HK-2 (cell line): Measurements from ENCODE around the gene KLHL33.

ENCODE experiments used
- DNase-seq: peaks from one replicate; pipeline ENCODE4 v3.0.0-alpha.2; 2018; ENCODE audit not compliant: unreplicated experiment

Gene KLHL33

DNA sequence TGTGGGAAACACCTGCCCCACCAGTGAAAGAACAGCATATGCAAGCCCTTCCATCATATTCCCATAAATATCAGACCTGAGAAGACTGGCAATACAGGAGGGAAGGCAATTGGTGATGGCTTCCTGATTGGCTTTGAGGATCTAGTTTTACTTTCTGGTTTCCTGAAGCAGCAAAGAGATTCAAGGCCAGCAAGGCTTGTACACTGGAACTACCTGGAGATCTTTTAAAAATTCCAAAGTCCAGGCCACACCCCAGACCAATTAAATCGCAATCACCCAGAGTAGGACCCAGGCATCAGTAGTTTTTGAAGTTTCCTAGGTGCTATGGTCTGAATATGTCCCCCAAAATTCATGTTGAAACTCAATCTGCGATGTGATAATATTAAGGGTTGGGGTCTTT, 19.7 kb downstream of the KLHL33 start:
- DNase-seq, result no peak

DNA sequence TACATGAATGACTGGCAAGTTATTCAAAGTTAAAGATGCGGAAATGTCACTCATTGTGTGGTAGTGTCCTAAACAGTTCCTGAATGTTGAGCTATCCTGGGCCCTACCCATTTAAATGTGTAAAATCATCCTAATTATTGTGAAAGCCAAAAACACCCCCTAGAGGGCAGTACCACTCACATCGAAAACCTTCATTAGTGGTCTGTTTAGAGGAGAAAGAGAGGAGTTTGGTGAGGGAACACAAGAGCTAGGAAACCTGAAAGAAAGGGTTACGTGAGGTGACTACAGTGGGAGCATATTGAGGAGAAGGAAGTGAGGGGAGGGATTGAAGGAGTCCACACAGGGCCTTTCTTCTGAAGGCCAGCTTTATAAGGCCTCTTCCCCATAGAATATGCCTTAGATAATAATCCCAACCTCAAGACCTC, 20.2 kb downstream of the KLHL33 start:
- DNase-seq, result no peak

DNA sequence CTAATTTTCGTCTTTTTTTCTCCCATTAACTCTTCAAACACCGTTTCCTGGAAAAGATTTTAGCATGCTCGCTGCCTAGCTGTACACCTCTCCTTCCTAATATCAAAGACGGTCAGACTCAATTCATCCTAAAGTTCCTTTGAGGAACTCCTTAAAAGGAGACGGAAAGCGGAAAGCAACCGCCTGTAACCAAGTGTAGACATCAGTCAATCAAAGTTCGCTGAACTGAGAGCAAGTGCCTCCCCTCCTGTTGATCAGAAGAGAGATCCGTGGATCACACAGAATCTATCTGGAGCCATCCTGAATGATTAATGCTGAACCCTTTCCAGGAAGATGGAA, 22.3 kb downstream of the KLHL33 start:
- DNase-seq, result peak; percentile 35

DNA sequence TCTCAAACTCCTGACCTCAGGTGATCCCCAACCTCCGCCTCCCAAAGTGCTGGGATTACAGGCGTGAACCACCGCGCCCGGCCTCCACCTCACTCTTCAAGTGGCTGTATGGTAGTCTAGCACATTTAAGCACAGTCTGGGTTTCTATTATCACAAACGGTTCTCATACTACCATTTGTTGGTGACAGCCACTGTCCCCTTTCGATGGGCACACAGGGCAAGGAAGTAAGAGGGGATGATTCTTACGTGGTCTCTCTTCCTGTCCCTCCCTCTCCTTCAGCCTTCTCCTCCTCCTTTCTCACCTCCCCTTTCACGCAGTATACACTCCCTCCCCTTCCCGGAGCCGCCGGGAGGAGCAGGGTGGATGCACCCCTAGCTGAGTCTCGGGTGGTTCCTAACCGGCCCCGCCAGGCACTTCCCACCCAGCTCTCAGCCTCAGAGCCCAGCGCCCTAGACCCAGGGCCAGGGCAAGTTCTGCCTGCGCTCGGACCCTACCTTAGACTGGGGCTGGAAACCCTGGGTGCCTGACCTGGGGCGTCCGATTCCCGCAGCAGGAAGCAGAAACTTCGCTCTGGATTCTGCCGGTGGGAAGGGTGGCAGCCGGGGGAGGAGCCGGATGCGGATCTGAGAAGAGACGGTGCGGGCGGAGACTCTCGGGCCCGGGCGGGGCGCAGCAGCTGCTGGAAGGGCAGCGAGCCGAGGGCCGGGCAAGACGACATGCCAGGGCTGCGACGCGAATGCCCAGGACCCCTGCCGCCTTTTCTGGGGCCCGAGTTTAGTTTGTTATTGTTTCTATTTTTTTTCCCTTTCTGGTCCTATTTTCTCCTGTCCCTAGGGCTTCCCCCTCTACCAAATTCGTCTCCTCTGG, 22.9 kb downstream of the KLHL33 start, which contains the start of gene TEP1:
Gene TEP1 (minus strand): TSS at position 626 of the 868 bp plus-strand sequence. CDS start 5,062 bp downstream, outside the sequence.
- DNase-seq, result peak; percentile 89

DNA sequence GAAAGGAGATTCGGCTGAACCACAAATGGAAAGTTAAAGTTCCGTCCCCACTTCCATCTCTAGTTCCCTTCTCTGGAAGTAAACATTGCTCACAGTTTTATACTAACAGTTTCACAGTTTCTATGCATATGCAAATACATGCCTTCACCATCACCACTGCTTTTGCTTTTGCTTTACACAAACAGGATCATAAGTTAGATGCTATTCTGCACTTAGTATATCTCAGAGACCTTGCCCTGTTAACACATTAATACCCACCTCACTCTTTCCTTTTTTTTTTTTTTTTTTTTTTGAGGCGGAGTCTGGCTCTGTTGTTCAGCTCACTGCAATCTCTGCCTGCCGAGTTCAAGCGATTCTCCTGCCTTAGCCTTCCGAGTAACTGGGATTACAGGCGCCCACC, 23.6 kb downstream of the KLHL33 start:
- DNase-seq, result no peak

DNA sequence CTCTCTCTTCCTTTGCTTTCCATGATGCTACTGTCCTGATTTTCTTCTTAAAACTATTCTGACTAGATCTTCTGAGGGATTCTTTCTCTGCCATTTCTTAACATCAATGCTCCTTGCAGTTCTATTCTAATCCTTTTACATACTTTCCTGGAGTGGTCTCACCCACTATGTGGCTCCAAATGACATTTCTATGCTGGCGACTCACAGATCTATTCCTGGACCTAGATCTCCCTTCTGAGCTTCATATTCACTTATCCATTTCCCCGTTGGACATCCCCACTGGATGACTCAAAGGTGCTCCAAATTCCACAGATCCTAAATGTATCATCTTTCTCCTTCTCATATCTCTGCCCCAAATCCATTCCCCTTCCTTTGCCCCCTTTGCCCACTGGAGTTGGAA, 26.7 kb downstream of the KLHL33 start:
- DNase-seq, result peak; percentile 22

DNA sequence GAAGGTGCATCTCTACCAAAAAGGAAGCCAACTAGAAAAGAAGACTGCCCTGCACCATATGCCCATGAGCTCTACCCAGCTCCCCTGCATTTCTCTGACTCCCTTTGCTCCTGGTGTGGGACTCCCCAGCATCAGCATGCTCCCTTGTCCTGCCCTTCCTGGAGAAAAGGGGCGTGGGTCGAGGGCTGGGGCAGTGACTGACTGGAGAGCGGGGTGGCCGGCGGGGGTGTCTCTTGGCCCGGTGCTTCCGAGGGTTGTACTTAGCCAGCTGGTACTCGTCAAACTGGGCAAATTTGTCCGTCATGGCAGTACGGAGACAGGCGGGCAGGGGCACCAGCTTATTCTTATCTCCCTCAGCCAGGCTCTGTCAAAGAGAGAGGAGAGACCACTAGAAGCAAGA, 32.4 kb downstream of the KLHL33 start:
- DNase-seq, result no peak

DNA sequence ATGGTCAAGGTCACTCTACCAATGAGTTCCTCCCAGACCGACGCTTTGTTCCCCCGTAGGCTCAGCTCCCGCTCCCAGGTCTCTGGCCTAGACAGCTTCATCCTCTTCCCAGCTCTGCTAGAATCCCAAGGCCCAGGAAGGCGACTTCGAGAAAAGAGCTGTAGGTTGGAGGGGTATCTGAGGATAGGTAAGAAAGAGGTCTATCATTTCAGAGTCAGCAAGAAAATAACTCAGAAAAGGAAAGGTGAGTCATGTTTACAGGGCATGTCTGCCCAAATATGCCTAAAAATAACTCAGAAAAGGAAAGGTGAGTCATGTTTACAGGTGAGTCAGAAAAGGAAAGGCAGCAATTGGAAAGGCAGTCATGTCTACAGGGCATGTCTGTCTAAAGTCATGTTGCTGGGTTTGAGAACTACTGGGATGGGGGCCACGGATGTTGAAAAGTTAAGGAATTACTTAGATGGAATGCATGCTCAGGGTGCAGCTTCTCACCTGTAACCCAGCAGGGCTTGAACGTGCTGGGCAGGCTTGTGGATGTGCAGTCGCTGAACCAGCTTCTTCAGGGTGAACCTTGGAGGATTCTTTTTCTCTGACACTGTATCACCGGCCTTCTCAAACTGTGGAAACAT, 34.9 kb downstream of the KLHL33 start:
- no peak for DNase-seq

DNA sequence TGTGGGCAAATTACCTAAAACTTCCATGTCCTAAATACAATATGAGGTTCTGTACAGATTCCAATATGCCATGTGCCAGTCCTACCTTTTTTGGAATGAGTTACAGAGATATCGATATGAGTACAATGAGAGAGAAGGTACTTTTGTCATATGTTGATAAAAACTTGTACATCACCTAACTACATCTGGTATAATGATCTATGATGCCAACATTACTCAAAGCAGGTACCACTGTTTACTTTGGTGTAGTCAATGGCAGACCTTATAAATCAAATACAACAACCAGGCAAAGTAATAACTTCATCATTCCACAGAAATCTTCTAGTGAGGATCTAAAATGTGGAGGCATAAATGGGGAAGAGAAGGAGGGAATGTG, 35.4 kb downstream of the KLHL33 start:
- no peak for DNase-seq

DNA sequence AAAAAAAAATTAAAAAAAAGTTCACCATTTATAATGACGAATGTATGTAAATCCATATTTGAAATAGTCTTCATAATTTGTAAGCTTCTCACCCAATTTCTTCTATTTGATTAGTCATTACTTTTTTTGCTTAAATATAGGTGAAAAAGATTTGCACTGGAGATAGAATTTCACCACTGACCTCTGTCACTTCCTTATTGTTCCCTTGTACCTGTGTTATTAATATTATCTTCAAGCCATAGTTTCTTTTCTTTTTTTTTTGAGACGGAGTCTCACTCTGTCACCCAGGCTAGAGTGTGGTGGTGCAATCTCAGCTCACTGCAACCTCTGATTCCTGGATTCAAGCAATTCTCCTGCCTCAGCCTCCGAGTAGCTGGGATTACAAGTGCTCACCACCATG, 38.5 kb downstream of the KLHL33 start:
- DNase-seq, result no peak

DNA sequence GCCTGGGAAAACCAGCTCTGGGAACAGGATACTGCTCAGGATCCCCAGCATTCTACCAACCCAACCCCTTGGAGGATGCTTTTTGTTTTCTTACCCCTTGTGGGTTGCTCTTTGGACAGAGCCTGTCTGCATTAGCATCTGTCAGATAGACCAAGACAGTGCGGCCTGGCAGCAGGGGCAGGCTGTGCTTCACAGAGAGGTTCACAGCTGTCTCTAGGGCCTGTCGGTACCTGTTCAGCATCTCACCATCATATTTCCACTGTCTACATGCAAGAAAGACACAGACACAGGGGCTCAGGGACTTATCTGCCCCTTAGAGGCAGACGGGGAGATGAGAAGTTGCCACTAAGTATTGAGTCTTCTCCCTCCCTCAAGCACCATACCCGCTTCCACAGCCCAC, 44.5 kb downstream of the KLHL33 start:
- DNase-seq, result no peak

DNA sequence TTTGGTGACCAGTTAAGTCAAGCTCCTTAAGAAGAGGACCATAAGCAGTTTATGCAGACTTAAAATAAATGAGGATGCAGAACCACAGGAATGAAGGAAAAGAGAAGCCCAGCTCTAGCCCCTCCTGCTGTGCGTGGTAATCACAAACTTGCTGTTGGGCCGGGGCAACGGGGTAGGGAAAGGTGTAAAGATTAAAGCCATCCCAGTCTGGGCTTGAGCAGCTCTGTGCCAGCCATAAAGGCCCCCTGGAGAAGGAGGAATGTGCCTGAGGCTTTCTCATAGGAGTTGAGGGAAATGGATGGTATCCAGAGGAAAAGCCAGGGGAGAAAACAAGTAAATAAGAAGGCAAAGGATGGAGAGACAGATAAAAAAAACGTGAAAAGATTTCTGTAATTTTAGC, 47.8 kb downstream of the KLHL33 start:
- DNase-seq, result no peak

DNA sequence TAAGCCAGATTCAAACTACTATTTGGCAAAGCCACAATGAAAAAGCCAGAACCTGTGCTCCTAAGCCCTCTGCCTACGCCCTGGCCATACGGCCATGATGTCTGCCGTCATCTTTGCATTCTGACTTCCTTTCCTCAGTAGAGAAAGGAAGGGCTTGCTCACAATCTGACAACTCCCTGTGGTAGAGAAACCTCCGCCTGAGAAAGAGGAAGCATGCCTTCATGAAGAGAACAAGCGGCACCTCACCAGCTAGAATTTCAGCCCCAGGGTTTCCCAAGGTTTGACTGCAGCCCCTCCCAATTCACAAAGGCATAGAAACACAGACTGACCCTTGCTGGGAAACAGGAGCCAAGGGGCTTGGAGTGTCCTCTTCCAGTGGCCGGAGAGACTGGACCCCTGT, 48.4 kb downstream of the KLHL33 start:
- no peak for DNase-seq

DNA sequence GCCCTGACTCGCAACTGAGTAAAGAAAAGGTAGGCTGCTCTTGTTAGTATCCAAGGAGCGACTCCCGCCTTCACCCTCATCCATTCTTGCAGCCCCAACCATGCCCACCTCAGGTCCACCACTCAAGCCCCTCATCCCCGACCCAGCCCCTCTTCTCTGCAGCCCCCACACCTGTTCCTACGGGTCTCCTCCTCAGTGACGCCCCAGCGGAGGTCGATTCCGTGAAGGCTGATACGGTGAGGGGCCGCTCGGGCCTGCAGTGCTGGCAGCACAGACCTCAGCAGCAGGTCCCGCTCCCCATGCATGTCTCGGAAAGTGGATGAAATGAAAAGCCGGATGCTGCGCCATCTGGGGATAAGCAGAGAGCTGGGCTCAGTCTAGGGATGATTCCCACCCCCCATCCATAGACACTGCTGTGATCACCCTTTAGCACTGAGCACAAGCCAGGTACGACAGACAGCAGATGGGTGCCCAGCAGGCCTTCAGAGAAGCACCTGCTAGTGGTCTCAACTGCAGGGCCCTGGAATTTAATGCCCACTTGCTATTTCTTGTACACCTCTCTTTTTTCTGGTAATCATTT, 49.6 kb downstream of the KLHL33 start:
- no peak for DNase-seq

DNA sequence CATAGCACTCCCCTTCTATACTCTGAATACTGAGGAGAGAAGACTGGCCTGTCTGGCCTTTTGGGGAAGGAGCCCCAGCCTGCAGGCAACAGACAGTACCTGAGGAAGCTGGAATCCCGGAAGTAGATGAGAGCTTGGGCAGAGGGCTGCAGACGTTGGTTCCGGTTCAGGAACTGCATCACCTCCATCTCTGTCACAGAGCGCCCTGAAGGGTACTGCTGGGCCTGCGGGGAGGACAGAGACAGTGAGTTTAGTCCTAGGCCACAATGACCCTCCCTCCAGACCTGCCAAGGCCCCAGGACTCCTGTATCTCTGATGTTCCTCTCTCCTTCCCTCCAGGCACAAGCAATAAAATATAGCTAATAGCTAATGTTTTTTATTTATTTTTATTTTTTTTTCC, 51.1 kb downstream of the KLHL33 start:
- no peak for DNase-seq

DNA sequence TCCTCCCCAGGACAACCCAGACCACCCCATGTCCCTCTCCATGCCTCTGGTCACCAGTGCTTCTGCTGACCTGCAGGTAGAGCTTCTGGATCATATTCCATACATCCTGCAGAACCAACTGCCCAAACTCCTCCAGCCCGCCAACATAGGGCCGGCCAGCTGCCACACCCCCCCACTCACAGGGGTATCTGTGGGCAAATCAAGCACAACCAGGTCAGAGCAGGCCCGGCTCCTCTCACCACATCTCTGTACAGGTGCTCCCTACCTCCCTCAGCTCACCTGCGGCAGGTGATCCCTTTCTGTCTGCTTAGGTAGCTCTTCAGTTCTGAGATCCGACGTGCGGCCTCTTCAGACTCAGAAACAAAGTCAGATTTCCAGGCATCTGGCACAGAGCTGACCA, 51.6 kb downstream of the KLHL33 start:
- DNase-seq, result no peak

DNA sequence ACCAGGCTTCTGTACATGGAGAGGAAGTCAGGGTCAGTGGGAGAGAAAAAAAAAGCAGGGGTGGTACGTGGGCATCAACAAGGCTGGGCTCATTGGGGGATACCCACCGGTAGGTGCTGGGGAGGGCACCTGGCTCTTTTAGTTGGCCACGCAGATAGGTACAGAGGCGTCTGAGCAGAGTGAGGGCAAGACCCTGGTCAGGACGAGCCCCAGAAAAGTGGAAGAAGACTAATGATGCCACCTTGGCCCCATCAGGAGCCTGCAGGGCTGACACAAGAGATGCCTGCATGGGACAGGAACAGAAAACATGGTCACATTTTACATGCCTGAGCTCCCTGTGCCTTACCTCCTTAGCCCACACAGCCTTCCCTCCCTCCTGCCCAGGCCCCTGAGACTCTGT, 52.3 kb downstream of the KLHL33 start:
- no peak for DNase-seq

DNA sequence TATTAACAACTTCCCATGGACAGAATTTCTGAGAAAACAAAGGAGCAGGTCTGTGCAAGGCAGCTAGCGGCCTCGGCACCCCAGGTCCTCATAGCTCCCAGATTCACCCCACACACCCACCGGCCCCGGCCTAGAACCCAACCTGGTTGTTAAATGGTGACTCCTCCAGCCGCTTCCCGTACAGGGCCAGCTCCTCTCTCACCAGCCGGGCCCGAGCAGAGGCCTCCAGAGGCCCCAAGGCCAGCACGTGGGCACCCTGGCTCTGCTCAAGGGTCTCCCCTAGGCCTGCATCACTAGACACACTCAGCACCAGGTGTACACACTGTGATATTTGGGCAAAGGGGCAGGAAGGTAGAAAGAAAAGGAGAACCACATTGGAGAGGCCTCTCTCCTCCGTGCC, 52.9 kb downstream of the KLHL33 start:
- no peak for DNase-seq

DNA sequence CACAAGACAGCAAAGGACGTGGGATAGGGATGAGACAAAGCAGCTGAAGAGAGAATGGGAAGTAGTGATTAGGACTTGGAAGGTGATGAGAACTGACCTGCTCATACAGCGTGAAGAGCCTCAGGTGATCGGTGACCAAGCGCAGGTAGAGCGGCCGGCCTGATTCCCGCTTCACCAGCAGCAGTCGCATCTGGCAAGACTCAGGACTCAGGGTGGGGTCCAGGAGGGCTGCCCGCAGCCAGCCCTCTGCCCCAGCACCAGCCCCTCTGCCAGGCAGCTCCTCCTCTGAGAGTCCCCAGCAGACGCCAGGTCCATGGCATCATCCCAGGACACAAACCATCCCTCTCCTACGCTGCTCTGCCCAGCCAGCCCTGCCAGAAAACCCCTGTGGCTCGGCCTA, 53.4 kb downstream of the KLHL33 start:
- DNase-seq, result no peak

DNA sequence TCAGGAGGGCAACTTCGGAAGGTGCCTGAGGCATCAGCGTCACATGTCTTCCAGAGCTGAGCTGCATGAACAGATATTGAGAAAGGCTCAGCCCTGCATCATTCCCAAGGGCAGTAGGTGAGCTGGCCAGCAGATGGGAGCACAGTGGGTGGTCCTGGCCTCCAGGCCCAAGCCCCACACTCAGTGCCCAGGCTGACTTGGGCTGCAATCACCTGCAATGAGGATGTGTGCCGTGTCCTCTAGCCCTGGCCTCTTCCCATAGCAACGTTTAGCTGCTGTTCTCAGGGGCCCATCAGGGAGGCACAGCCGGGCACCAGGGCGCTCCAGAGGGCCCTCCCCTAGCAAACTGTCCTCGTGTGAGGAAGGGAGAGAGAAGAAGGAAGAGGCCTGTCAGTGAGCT, 54.6 kb downstream of the KLHL33 start:
- DNase-seq, result no peak

DNA sequence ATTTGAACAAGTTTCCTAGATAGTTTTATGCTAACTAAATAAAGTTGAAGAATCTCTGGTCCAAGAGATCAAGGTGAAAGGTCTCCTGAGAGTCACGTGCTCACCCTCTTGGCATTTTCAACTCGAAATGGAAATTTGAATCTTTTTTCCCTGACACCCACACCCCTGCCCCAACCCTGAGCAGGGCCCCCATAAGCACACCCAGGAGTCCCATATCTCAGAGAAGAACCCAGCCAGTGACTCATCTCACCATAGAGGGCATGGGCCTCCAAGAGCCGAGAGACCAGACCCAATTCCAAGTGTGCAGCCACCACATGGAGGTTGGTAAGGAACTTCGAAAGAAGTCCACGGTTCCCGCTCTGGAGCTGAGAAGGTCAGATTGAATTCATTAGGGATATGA, 55.3 kb downstream of the KLHL33 start:
- DNase-seq, result no peak

DNA sequence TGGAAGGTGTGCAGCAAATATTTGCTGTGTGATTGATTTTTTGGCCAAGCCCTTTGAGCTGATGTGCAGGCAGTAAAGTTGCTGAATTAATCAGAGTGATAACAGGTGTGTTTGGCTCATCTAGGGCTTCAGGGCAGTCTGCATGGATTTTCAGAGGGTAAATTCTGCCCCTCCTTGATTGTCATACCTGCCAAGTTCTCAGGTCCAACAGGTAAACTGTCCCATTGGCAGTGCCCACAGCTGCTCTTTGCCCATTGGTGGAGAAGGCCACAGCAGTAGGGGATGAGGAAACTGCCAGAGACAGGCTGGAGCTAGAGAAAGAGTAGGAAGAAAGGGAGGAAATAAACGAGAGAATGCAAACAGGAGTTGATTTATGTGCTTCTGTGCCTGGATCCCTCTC, 56.2 kb downstream of the KLHL33 start:
- no peak for DNase-seq

DNA sequence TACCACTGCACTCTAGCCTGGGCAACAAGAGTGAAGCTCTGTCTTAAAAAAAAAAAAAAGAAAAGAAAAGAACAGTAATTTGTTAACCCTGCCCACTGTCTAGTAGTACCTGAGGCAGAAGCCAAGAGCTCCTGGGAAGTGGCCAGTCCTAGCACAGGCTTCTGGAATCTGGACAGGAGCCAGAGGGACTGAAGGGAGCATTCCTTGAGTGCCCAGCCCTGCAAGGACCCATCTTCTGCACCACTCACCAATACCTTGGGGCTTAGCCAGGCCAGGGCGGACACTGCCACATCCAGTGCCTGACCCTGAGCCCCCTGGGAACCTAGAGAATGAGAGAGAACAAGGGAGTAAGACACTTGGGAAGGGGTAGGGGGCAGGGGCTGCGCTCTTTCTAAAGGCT, 58.8 kb downstream of the KLHL33 start:
- no peak for DNase-seq
